Choroid plexus epithelial cell (primary cell): ENCODE measurements around the gene DTL.

Experiments
- DNase-seq: peaks from one replicate; pipeline ENCODE4 v3.0.0-alpha.2; 2010; ENCODE audit warnings: low read depth
- H3K4me3 ChIP-seq: 2 replicates; pipeline ENCODE4 v1.5.1; 2011; ENCODE audit warnings: low read depth, mild to moderate bottlenecking, control low read depth, low read length, moderate library complexity
- CTCF ChIP-seq: conservative IDR thresholded peaks from 2 replicates; pipeline ENCODE4 v1.5.1; 2011; ENCODE audit warnings: low read depth, mild to moderate bottlenecking, control low read depth, inconsistent platforms, low read length, moderate library complexity

DTL gene

GRCh38 chr1:212107481-212107880 is 71.9 kb downstream of the DTL start:
- TF ChIP-seq CTCF = no peak
- no peak for DNase-seq
- no peak overlapping the region for H3K4me3 ChIP-seq

- H3K4me3 ChIP-seq = no peak overlapping the region
- no peak for DNase-seq
- no peak for TF ChIP-seq CTCF
Observed at GRCh38 chr1:212108187-212108586, 72.6 kb downstream of the DTL start.

- no peak for DNase-seq
- no peak overlapping the region for H3K4me3 ChIP-seq
- no peak for TF ChIP-seq CTCF
Observed at GRCh38 chr1:212108981-212109380, 73.4 kb downstream of the DTL start.

- no peak for TF ChIP-seq CTCF
- no peak for DNase-seq
- H3K4me3 ChIP-seq = no peak overlapping the region
Observed at GRCh38 chr1:212109728-212110127, 74.2 kb downstream of the DTL start.

- peak; percentile 64 for TF ChIP-seq CTCF
- DNase-seq = peak; percentile 85
- H3K4me3 ChIP-seq = no peak overlapping the region
Observed at GRCh38 chr1:212110617-212111016, 75.1 kb downstream of the DTL start.

GRCh38 chr1:212111536-212111935 is 76.0 kb downstream of the DTL start:
- DNase-seq = no peak
- no peak for TF ChIP-seq CTCF
- H3K4me3 ChIP-seq = no peak overlapping the region

GRCh38 chr1:212113706-212114105 is 78.2 kb downstream of the DTL start:
- no peak for TF ChIP-seq CTCF
- no peak overlapping the region for H3K4me3 ChIP-seq
- no peak for DNase-seq
